CD14-positive monocyte (primary cell): ENCODE data around the gene WDR5B. TPM values are rescaled to one million over a fixed set of nuclear protein-coding genes. Genes with fewer than 3 reads are reported as not detected.

Source experiments
- DNase-seq, 3 donors: peaks; one replicate each; pipeline ENCODE4 v3.0.0-alpha.2; 2011 to 2022
- H2AFZ ChIP-seq: 2 replicates; pipeline ENCODE4 v1.6.0; 2012; ENCODE audit warnings: mild to moderate bottlenecking, low read depth, low read length, inconsistent platforms; ENCODE audit not compliant: insufficient read depth, poor library complexity, severe bottlenecking
- H3K27ac ChIP-seq, 2 donors: 1 replicate in 1 of 2; 2 replicates in 1 of 2; pipeline ENCODE4 v1.5.1; 2012 to 2013; ENCODE audit warnings: low read length in 2 of 2, control low read depth in 1 of 2, inconsistent platforms in 1 of 2, low read depth in 1 of 2, mild to moderate bottlenecking in 1 of 2
- H3K27me3 ChIP-seq, 2 donors: one replicate each; pipeline versions ENCODE4 v1.6.0 to v1.6.1; 2011 to 2013; ENCODE audit warnings: low read length in 2 of 2; ENCODE audit not compliant: control insufficient read depth in 2 of 2, insufficient read depth in 2 of 2
- H3K36me3 ChIP-seq, 2 donors: replicated peaks in 1 of 2; 1 replicate in 1 of 2; 2 replicates in 1 of 2; pipeline versions ENCODE4 v1.5.1 to v1.6.1; 2012 to 2013; ENCODE audit warnings: low read length in 2 of 2, control low read depth in 1 of 2, inconsistent platforms in 1 of 2, mild to moderate bottlenecking in 1 of 2; ENCODE audit not compliant: insufficient read depth in 2 of 2, control insufficient read depth in 1 of 2
- H3K4me1 ChIP-seq, 2 donors: 1 replicate in 1 of 2; 2 replicates in 1 of 2; pipeline versions ENCODE4 v1.5.1 to v1.6.1; 2012 to 2013; ENCODE audit warnings: low read length in 2 of 2, control low read depth in 1 of 2, inconsistent platforms in 1 of 2, mild to moderate bottlenecking in 1 of 2, moderate library complexity in 1 of 2; ENCODE audit not compliant: insufficient read depth in 2 of 2, control insufficient read depth in 1 of 2
- H3K4me2 ChIP-seq: replicated peaks from 2 replicates; pipeline ENCODE3; 2012; ENCODE audit warnings: low read length, moderate library complexity, mild to moderate bottlenecking; ENCODE audit not compliant: poor library complexity, severe bottlenecking; ENCODE audit errors: extremely low read depth
- H3K4me3 ChIP-seq, 3 experiments: fragments of 200-600 bp in 1 of 3; sonication (generic) in 1 of 3; replicated peaks in 1 of 3; 1 replicate in 2 of 3; 2 replicates in 1 of 3; pipeline ENCODE4 v1.5.1; 2011 to 2013; ENCODE audit warnings: low read length in 3 of 3, mild to moderate bottlenecking in 3 of 3, control low read depth in 2 of 3, low read depth in 2 of 3, inconsistent platforms in 1 of 3, moderate library complexity in 1 of 3
- H3K79me2 ChIP-seq: 2 replicates; pipeline ENCODE4 v1.6.0; 2012; ENCODE audit warnings: mild to moderate bottlenecking, control low read depth, inconsistent platforms, low read length, moderate library complexity; ENCODE audit not compliant: insufficient read depth
- H3K9ac ChIP-seq: 2 replicates; pipeline ENCODE4 v1.6.0; 2017; ENCODE audit warnings: low read length, mild to moderate bottlenecking; ENCODE audit not compliant: insufficient read depth, poor library complexity, severe bottlenecking
- H3K9me3 ChIP-seq, 2 donors: replicated peaks in 1 of 2; 1 replicate in 1 of 2; 2 replicates in 1 of 2; pipeline versions ENCODE4 v1.5.1 to v1.6.1; 2012 to 2013; ENCODE audit warnings: low read length in 2 of 2, control low read depth in 1 of 2; ENCODE audit not compliant: control insufficient read depth in 1 of 2, insufficient read depth in 1 of 2
- H4K20me1 ChIP-seq: 2 replicates; pipeline ENCODE4 v1.6.0; 2012; ENCODE audit warnings: mild to moderate bottlenecking, low read length, control low read depth, moderate library complexity; ENCODE audit not compliant: insufficient read depth
- H3K27ac Mint-ChIP-seq, 7 donors: one replicate each; pipeline ENCODE4 v1.8.0; 2020; ENCODE audit warnings: mild to moderate bottlenecking in 7 of 7, mixed read lengths in 7 of 7, moderate library complexity in 6 of 7, inconsistent platforms in 2 of 7
- H3K27me3 Mint-ChIP-seq, 3 donors: one replicate each; pipeline ENCODE4 v1.8.0; 2021 to 2022; ENCODE audit warnings: low read depth in 3 of 3, mild to moderate bottlenecking in 3 of 3, mixed read lengths in 3 of 3, moderate library complexity in 3 of 3, inconsistent platforms in 1 of 3
- H3K36me3 Mint-ChIP-seq, 2 donors: one replicate each; pipeline ENCODE4 v1.8.0; 2020; ENCODE audit warnings: mixed read lengths in 2 of 2, inconsistent platforms in 1 of 2, mild to moderate bottlenecking in 1 of 2
- H3K4me1 Mint-ChIP-seq: one replicate; pipeline ENCODE4 v1.8.0; 2020; ENCODE audit warnings: mild to moderate bottlenecking, mixed read lengths
- H3K4me3 Mint-ChIP-seq, 2 donors: one replicate each; pipeline ENCODE4 v1.8.0; 2020; ENCODE audit warnings: mild to moderate bottlenecking in 2 of 2, mixed read lengths in 2 of 2, moderate library complexity in 1 of 2
- H3K9me3 Mint-ChIP-seq, 7 donors: one replicate each; pipeline ENCODE4 v1.8.0; 2020 to 2022; ENCODE audit warnings: mixed read lengths in 7 of 7, mild to moderate bottlenecking in 6 of 7, moderate library complexity in 6 of 7, inconsistent platforms in 2 of 7
- WGBS: methylation state at CpG from one replicate; pipeline ENCODE4 v1.1.5; 2013; ENCODE audit warnings: missing lambda C conversion rate; ENCODE audit not compliant: insufficient coverage; 5-methylcytosine and 5-hydroxymethylcytosine counted together
- intact Hi-C, 2 donors: fragments of 100-400 bp; cut with micrococcal nuclease; formaldehyde crosslinking; loops; one replicate each; pipeline versions ENCODE4 v1.15.0 to v1.15.1; 2023
- polyA plus RNA-seq, 3 donors: library from polyadenylated mRNA; depleted of rRNA in 1 of 3; unstranded in 2 of 3; stranded (reverse) in 1 of 3; fragments of 300-500 nt in 2 of 3; fragments of >200 nt in 1 of 3; fragmentation: Illumina TruSeq in 2 of 3; gene quantifications; 1 replicate in 2 of 3; 2 replicates in 1 of 3; pipeline ENCODE4 v1.2.3, GENCODE V29; 2012 to 2021
- TF ChIP-seq, protein P1 (sequence below): fragments of 200-600 bp; IDR thresholded peaks from one replicate; pipeline ENCODE4 v1.8.0; 2022; ENCODE audit warnings: antibody characterized with exemption, mild to moderate bottlenecking

WDR5B gene
- polyA plus RNA-seq, 3 donors, result 0.85 to 3.1 (median 0.85) TPM

DNA sequence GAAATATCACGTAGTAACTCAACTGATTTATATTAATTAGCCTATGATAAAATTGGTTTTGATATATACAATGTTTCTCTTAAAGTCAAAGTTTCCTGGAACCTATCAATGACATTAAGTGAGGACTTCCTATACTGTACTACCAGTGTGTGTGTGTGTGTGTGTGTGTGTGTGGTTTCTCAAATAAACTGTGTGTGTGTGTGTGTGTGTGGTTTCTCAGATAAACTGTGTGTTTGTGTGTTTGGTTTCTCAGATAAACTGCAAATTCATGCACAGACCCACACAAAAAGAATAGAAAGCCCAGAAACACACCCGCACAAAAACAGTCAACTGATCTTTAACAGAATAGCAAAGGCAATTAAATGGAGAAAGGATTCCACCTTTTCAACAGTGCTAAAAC lies 14.5 kb upstream of the WDR5B start:
- H3K27ac ChIP-seq, result no peak overlapping the region
- H3K4me1 ChIP-seq, result no peaks in the 10 kb centered on the region
- H3K4me1 Mint-ChIP-seq, result no peaks in the 10 kb centered on the region
- no peak overlapping the region for H3K4me3 ChIP-seq
- H3K4me3 Mint-ChIP-seq, result no peak overlapping the region
- intact Hi-C loops, result no loop called here
- H3K27me3 Mint-ChIP-seq, result peaks cover 0 to 3% (median 1%) of the 10 kb centered on the region in 3 donors
- peak overlapping the region in 1 of 7 donors; percentile 58 for H3K27ac Mint-ChIP-seq
- peaks cover 59 to 96% of the 10 kb centered on the region in 2 donors for H3K36me3 ChIP-seq
- peaks cover 65 to 84% of the 10 kb centered on the region in 2 donors for H3K36me3 Mint-ChIP-seq
- no peak overlapping the region for H3K9ac ChIP-seq
- H2AFZ ChIP-seq, result no peak overlapping the region
- peaks cover 7% of the 10 kb centered on the region for H3K79me2 ChIP-seq
- H4K20me1 ChIP-seq, result peaks cover 7% of the 10 kb centered on the region
- no CpG with 5 or more reads among the region's 2 CpGs for WGBS
- H3K9me3 Mint-ChIP-seq, result peaks cover 0 to 2% (median 0%) of the 10 kb centered on the region in 7 donors
- TF ChIP-seq, protein P1, sequence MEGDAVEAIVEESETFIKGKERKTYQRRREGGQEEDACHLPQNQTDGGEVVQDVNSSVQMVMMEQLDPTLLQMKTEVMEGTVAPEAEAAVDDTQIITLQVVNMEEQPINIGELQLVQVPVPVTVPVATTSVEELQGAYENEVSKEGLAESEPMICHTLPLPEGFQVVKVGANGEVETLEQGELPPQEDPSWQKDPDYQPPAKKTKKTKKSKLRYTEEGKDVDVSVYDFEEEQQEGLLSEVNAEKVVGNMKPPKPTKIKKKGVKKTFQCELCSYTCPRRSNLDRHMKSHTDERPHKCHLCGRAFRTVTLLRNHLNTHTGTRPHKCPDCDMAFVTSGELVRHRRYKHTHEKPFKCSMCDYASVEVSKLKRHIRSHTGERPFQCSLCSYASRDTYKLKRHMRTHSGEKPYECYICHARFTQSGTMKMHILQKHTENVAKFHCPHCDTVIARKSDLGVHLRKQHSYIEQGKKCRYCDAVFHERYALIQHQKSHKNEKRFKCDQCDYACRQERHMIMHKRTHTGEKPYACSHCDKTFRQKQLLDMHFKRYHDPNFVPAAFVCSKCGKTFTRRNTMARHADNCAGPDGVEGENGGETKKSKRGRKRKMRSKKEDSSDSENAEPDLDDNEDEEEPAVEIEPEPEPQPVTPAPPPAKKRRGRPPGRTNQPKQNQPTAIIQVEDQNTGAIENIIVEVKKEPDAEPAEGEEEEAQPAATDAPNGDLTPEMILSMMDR, result no peak
- no peak for DNase-seq
- H3K4me2 ChIP-seq, result no peak overlapping the region
- no peaks in the 10 kb centered on the region for H3K9me3 ChIP-seq
- H3K27me3 ChIP-seq, result no peaks in the 10 kb centered on the region

DNA sequence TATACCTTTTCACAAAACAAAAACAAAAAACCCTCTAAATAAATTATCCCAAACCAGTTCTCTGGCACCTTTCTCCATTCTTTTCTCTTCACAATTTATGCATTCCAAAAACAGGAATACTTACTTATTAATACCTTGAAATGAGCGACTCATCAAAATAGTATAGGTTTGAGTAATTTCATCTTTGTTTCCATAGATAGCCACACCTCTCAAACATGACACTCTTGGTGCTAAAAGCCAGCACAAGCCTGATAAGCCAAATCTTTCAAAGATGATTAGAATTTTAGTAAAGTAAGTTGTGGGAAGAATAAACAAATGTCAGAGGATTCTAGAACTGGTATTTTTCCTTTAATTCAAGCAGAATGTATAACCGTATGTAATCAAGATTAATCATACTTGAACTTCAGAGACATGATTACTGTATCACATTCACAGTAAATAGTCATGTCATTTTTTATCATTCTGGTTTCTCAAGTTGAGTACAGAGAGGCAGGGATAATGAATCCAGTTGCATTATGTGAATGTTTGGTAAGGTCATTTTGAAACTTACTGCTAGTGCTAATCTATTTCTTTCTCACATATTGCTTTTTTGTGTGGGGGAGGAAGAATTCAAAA lies 12.1 kb upstream of the WDR5B start:
- TF ChIP-seq, protein P1, result no peak
- no peaks in the 10 kb centered on the region for H3K9me3 ChIP-seq
- no peak overlapping the region for H3K27ac ChIP-seq
- no peak overlapping the region for H3K4me2 ChIP-seq
- peaks cover 9% of the 10 kb centered on the region for H3K79me2 ChIP-seq
- Mint-ChIP-seq H3K27me3 (peaks cover 0 to 3% (median 1%) of the 10 kb centered on the region in 3 donors), H3K4me1 (no peaks in the 10 kb centered on the region), H3K9me3 (peaks cover 0 to 2% (median 0%) of the 10 kb centered on the region in 7 donors), H3K4me3 (no peak overlapping the region), H3K36me3 (peaks cover 60 to 80% of the 10 kb centered on the region in 2 donors), H3K27ac (peak overlapping the region in 1 of 7 donors; percentile 43)
- no CpG with 5 or more reads among the region's 2 CpGs for WGBS
- peaks cover 54 to 97% of the 10 kb centered on the region in 2 donors for H3K36me3 ChIP-seq
- no peaks in the 10 kb centered on the region for H3K27me3 ChIP-seq
- H3K9ac ChIP-seq, result no peak overlapping the region
- H3K4me1 ChIP-seq, result no peaks in the 10 kb centered on the region
- no peak overlapping the region for H3K4me3 ChIP-seq
- intact Hi-C loops, result no loop called here
- no peak overlapping the region for H2AFZ ChIP-seq
- peaks cover 23% of the 10 kb centered on the region for H4K20me1 ChIP-seq
- no peak for DNase-seq
